ENCODE measurements around the gene FIGNL1. TPM values are rescaled to one million over a fixed set of nuclear protein-coding genes. Genes with fewer than 3 reads are reported as not detected.
A peak's percentile ranks its signal among the peaks of the same experiment; 100 is the strongest.

Gene FIGNL1
- total RNA-seq, 1 experiment from 2014 or later, result 42.5 TPM

DNA sequence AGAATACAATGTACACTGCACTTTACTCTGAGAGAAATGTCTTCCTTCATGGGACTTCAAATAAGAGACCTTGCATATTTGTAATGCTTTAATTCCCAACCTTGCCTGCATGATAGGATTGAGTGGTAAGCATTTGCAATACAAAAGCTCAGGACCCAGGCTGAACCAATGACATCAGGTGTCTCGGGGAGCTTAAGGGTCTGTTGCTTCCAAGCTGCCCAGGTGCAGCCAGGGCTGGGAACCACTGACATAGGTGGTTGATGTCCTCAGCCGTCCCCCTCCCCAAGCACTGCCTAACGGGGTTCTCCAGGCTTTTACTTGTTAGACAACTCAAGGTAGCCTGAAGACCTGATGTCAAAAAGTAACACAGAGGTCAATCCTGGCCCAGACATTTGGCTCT is 29.1 kb downstream of the FIGNL1 start:
- Mint-ChIP-seq H3K27ac (ENCODE audit: unreplicated experiment) (no peak overlapping the region), H3K4me3 (ENCODE audit: low read depth, unreplicated experiment) (no peak overlapping the region), H3K9me3 (ENCODE audit: low read depth, unreplicated experiment) (no peaks in the 10 kb centered on the region), H3K4me1 (ENCODE audit: low read depth, unreplicated experiment) (no peaks in the 10 kb centered on the region), H3K36me3 (ENCODE audit: insufficient read depth, unreplicated experiment) (no peaks in the 10 kb centered on the region), H3K27me3 (ENCODE audit: unreplicated experiment) (peaks cover 18% of the 10 kb centered on the region)
- no TSS peak for BruUV-seq (replicated peaks)
- intact Hi-C loops (cut with micrococcal nuclease; ENCODE audit: unreplicated experiment), result no loop called here
- TF ChIP-seq, protein P1, sequence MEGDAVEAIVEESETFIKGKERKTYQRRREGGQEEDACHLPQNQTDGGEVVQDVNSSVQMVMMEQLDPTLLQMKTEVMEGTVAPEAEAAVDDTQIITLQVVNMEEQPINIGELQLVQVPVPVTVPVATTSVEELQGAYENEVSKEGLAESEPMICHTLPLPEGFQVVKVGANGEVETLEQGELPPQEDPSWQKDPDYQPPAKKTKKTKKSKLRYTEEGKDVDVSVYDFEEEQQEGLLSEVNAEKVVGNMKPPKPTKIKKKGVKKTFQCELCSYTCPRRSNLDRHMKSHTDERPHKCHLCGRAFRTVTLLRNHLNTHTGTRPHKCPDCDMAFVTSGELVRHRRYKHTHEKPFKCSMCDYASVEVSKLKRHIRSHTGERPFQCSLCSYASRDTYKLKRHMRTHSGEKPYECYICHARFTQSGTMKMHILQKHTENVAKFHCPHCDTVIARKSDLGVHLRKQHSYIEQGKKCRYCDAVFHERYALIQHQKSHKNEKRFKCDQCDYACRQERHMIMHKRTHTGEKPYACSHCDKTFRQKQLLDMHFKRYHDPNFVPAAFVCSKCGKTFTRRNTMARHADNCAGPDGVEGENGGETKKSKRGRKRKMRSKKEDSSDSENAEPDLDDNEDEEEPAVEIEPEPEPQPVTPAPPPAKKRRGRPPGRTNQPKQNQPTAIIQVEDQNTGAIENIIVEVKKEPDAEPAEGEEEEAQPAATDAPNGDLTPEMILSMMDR (IDR thresholded peaks at IDR 0.05; ENCODE audit: unreplicated experiment), result no peak
- CTCF ChIA-PET, result interaction anchor here (0.6 kb wide), 1 partner anchor 195 kb away, joined by 3 read pairs; no protein-coding TSS in a partner anchor
- DNase-seq, result no peak

DNA sequence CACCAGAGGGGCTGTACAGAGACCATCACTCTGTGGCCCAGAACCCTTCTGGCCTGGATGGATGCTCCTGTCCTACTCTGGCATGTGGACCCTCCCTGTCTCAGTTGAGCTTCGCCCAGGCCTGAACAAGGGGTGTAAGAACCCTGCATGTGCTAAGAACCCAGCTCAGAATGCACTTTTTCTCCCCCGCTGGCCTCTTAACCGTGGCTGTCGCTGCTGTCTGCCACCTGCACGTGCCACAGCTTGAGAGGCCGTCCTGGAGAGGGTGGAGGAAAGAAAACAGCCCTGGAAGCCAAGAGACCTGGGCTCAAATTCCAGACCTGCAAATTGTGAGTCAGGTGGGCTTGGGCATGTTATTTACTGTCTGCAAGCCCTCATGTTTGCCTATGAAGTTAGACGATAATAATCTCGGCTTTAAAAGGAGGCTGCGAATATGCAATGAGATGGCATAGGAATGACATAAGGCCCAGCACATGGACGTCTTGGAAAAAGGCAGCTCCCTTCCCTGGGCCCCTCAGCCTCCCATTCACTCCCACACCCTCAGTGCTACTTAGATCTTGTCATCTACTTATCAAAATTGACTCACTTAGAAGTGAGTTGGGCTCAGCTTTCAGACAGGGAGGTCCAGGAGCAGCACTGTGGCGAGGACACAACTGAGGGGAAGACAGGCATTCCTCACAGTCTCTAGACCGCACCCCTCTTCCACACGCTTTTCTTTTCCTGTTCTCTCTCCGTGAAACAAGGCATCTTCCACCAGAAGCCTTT is 31.4 kb downstream of the FIGNL1 start:
- Mint-ChIP-seq H3K9me3 (ENCODE audit: low read depth, unreplicated experiment) (no peaks in the 10 kb centered on the region), H3K4me1 (ENCODE audit: low read depth, unreplicated experiment) (no peaks in the 10 kb centered on the region), H3K27me3 (ENCODE audit: unreplicated experiment) (peaks cover 22% of the 10 kb centered on the region), H3K4me3 (ENCODE audit: low read depth, unreplicated experiment) (no peak overlapping the region), H3K27ac (ENCODE audit: unreplicated experiment) (no peak overlapping the region), H3K36me3 (ENCODE audit: insufficient read depth, unreplicated experiment) (no peaks in the 10 kb centered on the region)
- TF ChIP-seq, protein P1 (IDR thresholded peaks at IDR 0.05; ENCODE audit: unreplicated experiment), result no peak
- intact Hi-C loops (cut with micrococcal nuclease; ENCODE audit: unreplicated experiment), result loop anchor here (1.0 to 2.0 kb wide), 3 partner anchors 213 to 326 kb away; no protein-coding TSS in a partner anchor
- no TSS peak for BruUV-seq (replicated peaks)
- DNase-seq, result no peak
- CTCF ChIA-PET, result interaction anchor here (0.6 to 2.4 kb wide), 12 partner anchors 9 to 744 kb away, joined by 3 to 26 read pairs (median 4); no protein-coding TSS in a partner anchor

DNA sequence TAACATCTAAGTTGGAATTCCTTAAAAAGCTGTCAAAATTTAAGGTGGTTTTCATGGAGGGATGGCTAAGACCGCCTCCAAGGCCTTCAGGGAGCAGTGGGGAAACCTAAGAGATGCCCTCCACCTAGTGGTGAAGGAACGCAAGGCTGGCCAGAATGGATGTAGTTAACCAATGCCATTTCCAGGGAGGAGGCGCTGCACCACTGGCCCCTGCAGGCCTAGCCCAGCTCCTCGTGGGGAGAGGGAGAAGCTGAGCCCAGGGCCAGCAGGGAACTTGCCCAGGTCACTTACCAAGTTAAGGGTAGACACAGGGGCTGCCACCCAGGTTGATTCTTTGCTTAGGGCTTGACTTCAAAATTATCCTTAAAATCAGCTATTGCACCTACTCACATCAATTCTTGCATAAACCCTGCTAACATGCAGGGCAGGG is 32.0 kb downstream of the FIGNL1 start:
- Mint-ChIP-seq H3K9me3 (ENCODE audit: low read depth, unreplicated experiment) (no peaks in the 10 kb centered on the region), H3K27ac (ENCODE audit: unreplicated experiment) (no peak overlapping the region), H3K36me3 (ENCODE audit: insufficient read depth, unreplicated experiment) (no peaks in the 10 kb centered on the region), H3K27me3 (ENCODE audit: unreplicated experiment) (peaks cover 16% of the 10 kb centered on the region), H3K4me1 (ENCODE audit: low read depth, unreplicated experiment) (no peaks in the 10 kb centered on the region), H3K4me3 (ENCODE audit: low read depth, unreplicated experiment) (no peak overlapping the region)
- CTCF ChIA-PET, result interaction anchor here (0.8 to 2.4 kb wide), 11 partner anchors 10 to 745 kb away, joined by 3 to 26 read pairs (median 5); no protein-coding TSS in a partner anchor
- BruUV-seq (replicated peaks), result no TSS peak
- peak; percentile 90 for DNase-seq
- intact Hi-C loops (cut with micrococcal nuclease; ENCODE audit: unreplicated experiment), result loop anchor here (1.0 to 2.0 kb wide), 3 partner anchors 213 to 326 kb away; no protein-coding TSS in a partner anchor
- TF ChIP-seq, protein P1 (IDR thresholded peaks at IDR 0.05; ENCODE audit: unreplicated experiment), result peak; percentile 96

DNA sequence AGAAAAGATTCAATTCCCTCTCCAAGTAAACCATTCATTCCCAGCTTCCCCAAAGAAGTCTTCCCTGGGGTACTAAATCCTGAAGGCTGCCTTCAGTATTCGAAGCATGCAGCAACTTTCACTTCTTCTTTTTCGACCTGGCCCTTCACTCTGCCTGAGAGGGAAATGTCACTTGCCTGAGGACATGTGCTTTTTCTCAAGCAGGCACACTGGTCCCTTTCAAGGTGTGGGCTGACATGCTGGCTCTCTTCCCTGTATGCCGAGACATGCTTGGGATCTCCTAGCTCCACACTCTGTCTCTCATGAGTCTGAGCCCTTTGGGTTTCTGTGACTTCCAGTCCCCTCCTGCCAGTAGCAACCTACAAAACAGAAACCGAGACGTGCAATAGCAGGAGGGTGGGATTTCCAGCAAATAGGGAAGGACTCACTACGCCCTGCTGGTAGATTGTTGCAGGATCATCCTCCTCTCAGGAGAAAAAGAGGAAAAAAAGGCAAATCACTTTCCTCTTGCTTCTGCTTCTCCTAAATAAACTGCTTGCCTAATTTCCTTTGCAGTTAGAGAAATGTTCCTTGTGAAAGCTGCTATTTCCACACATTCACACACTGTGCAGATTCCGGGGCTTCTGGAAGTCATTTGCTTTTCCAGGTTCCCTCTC is 33.5 kb downstream of the FIGNL1 start:
- H3K36me3 Mint-ChIP-seq (ENCODE audit: insufficient read depth, unreplicated experiment), result no peaks in the 10 kb centered on the region
- no peaks in the 10 kb centered on the region for H3K4me1 Mint-ChIP-seq (ENCODE audit: low read depth, unreplicated experiment)
- H3K4me3 Mint-ChIP-seq (ENCODE audit: low read depth, unreplicated experiment), result no peak overlapping the region
- intact Hi-C loops (cut with micrococcal nuclease; ENCODE audit: unreplicated experiment), result no loop called here
- H3K9me3 Mint-ChIP-seq (ENCODE audit: low read depth, unreplicated experiment), result no peaks in the 10 kb centered on the region
- CTCF ChIA-PET, result interaction anchor here (2.4 kb wide), 1 partner anchor 211 kb away, joined by 26 read pairs; no protein-coding TSS in a partner anchor
- no TSS peak for BruUV-seq (replicated peaks)
- no peak overlapping the region for H3K27ac Mint-ChIP-seq (ENCODE audit: unreplicated experiment)
- DNase-seq, result no peak
- H3K27me3 Mint-ChIP-seq (ENCODE audit: unreplicated experiment), result peaks cover 30% of the 10 kb centered on the region
- TF ChIP-seq, protein P1 (IDR thresholded peaks at IDR 0.05; ENCODE audit: unreplicated experiment), result no peak
